NOMO-1 (cell line): ENCODE results near the gene PLPPR3.

ENCODE experiments used
- DNase-seq, 2 experiments: peaks; one replicate each; lab custom pipeline; 2025; ENCODE audit not compliant: unreplicated experiment in 2 of 2; lab: John Stamatoyannopoulos, UW

PLPPR3 gene

DNA sequence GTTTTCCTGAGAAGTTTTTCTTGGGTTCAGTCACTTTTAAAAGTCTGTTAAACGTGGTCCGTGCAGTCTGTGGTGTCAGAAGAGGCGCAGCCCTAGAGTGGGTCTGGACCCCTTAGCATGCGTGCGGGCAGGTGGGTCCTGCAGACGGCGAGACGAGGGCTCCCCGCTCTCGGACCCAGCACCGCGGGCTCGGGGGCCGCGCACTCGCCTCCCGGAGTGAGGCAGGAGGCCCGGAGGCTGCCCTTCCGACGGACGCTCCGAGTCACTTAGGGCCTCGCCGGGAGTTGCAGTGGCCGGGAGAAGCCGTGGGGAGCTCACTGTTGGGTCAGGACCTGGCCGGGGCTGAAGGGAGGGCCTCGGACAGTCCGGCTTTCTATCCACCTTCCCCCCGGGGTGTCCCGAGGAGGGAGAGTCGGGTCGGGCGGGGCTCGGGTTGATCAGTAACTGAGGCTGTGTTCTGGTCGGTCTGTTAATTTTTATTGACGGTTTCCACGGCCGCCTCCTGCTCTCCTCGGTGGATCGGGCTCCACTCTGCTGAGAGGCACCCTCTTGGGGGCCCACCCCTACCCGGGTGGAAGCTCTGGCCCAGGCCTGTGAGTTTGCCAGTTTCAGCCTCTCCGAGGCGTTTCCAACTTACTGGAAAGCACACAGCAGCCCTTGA is 23.2 kb downstream of the PLPPR3 start:
- no peak for DNase-seq

DNA sequence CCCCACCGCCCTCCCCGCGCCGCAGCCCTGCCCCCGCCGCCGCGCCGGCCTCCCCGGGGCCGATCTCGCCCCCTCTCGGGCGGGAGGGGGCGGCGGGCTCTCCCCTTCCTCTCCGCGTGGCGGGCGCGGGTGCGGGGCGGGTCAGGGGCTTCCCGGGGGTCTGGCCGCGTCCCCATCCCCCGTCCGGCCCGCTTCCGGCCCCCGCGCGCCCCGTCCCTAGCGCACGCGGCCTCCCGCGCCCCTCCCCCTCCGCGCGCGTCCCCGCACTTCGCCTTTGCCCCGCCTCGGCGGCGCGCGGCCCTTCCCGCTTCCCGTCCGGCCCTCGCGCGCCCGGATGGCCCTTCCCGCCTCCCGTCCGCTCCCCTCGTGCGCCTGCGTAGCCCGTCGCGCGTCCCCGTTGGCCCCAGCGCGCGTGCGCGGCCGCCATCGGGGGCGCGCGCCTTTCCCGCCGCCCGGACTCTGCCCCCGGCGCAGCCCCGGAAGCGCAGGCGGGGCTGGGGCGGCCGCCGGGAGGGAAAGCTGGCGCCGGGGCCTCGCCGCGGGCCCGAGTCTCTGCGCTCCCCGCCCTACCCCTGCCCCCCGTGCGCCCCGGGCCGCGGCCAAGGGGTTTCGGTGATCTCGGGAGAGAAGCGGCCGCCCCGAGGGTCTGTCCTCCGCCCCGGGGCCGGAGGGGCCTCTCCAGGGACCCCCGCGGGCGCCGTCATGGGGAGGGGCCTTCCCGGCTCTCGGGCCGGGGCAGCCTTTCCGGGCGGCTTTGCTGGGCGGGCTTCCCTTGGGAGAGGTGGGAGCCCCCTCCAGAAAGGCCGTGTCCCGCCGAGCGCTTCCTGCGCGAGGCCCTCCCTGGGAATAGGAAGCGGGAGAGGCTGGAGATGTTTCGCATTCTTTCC is 24.0 kb downstream of the PLPPR3 start:
- DNase-seq, result peak; percentile 74 to 90

DNA sequence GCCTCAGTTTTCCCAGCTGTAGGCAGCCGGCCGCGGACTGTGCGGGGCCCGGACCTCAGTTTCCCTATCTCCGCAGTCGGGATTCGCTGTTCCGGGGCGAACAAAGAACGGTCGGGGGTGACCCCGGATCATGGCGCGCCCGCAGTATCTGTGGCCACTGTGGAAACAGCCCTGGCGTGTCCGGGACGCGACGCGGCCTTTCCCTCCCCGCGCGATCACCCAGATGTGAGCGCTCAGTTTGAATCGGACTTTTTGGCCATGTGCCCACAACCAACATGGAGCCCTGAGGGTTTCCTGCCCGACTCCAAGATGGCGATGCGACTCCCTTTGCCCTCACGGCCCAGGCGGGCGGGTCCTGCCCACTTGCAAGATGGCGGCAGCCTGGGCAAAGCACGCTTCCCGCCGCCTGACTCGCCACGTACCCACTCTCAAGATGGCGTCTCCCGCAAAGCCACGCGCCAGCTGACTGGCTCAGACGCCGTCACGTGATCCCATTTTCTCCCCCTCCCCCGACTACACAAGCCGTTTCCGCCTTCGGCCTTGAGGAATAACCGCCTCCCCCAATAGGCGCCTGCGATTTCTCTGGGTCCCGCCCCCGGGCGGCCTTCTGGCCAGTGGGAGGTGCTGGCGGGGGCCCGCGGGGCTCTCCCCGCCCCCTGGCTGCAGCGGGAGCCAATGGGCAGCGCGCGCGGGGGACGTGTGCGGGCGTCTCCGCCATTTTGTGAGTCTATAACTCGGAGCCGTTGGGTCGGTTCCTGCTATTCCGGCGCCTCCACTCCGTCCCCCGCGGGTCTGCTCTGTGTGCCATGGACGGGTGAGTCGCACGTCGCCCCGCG is 24.8 kb downstream of the PLPPR3 start, which contains the start of gene PTBP1:
Gene PTBP1, plus strand, starts transcription at position 761 of the 836 bp plus-strand sequence. Its CDS starts 46 bp downstream, at position 807.
- peak; percentile 100 for DNase-seq

DNA sequence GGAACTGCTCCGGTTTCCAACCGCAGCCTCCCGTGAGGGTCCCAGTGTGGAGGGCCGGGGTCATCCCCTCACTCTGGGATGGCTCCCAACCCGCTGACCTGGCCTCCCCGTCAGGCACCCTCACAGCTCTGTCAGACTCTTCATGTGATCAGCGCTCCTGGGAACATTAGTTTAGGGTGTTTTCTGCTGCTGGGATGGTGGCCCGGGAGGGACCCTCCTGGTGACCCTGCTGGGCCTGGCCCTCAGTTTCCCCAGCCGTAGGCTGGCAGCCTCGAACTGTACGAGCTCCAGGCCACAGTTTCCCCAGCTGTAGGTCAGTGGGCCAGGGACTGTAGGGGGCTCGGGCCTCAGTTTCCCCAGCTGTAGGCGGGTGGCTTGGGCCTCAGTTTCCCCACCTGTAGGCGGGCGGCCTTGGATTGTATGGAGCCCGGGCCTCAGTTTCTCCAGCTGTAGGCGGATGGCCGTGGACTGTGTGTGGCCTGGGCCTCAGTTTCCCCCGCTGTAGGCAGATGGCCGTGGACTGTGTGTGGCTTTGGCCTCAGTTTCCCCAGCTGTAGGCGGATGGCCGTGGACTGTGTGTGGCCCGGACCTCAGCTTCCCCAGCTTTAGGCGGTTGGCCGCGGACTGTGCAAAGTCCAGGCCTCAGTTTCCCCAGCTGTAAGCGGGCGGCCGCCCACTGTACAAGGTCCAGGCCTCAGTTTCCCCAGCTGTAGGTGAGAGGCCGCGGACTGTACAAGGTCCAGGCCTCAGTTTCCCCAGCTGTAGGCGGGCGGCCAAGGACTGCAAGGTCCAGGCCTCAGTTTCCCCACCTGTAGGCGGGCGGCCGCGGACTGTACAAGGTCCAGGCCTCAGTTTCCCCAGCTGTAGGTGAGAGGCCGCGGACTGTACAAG is 25.8 kb downstream of the PLPPR3 start:
- DNase-seq, result no peak

DNA sequence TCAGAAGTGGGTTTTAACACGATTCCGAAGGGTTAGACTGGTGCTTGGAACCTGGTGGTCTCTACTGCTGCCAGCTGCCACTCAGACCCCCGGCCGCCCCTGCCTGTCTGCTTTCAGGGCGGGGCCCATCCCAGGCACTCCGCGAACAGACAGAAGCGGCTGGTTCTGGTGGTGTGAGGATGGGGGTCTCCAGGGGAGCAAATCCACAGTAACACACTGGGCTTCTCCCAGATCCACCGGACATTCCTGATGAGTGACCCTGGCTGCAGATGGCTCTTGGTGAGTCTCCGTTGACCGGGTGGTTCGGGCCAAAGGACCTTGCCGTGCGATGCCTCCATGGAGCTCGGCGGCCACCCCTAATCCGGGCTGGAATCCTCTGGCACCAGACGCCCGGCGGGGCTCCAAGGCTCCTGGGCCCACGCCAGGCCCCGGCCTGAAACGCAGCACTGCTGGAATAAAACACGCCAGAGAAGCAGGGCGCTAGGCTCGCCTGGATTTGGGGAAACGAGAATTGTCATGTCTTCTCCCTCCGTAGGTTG is 26.6 kb downstream of the PLPPR3 start:
- DNase-seq, result no peak

DNA sequence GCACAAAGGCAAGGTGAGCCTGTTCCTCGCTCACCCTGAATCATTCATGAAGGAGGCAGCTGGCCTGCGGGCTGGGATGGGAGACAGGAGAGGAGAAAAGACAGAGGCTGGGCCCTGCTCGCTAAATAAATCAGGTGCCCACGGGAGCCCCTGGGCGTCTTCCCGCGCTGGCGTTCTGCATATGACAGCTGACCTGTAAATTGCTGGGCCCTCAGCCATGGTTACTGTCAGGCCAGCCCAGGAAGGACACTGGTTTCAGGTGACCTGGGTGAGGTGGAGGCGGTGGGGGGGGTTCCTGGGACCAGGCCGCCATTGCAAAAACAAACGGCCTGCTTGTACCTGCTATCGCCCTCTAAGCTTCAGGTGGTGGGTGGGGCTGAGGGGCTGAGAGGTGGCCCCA is 27.9 kb downstream of the PLPPR3 start:
- DNase-seq, result no peak

DNA sequence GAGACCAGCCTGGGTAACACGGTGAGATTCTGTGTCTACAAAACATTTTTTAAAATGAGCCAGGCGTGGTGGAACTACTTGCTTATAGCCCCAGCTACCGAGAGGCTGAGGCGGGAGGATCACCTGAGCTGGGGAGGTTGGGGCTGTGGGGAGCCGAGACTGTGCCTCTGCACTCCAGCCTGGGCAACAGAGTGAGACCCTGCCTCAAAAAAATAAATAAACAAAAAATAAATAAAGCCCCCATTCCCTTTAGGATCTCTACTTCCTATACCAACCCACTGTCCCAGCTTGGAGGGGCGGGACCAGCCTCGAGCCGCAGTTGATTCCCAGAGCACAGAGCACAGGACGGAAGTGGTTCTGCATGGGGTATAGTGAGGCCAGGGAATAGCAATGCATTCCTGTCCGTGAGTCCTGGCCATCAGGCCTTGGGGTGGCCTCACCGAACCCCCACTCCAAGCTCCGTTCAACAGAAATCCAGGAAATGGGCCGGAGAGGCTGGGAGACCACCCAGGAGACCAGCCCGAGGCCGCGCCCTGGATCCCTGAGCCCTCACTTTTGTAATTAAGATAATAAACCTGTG is 29.4 kb downstream of the PLPPR3 start:
- no peak for DNase-seq

DNA sequence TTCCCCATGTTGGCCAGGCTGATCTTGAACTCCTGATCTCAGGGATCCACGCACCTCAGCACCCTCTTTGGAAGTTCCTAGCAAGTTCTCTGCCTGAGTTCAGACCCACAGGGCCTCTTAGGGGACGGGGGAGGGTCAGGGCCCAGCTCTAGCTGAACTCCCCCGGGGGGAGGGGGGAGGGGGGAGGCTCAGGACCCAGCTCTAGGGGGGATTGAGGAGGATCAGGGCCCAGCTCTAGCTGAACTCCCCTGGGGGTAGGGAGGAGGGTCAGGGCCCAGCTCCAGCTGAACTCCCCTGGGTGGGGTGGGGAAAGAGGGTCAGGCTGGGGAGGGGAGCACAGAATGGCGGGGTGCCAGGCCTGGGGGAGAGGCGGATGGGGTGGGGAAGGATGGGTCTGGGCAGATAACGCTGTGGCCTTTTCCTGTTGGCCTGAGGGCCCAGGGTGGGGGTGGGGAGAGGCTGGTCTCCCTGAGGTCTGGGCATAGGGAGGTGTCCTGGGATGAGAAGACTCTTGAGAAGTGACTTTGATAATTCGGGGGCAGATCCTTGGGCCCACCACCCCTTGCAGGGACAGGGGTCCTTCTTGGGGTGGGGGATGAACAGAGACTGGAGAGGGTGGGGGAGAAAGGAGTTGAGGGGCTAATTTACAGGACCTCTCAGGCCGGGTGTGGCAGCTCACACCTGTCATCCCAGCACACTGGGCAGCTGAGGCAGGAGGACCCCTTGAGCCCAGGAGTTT is 30.0 kb downstream of the PLPPR3 start:
- DNase-seq, result no peak

DNA sequence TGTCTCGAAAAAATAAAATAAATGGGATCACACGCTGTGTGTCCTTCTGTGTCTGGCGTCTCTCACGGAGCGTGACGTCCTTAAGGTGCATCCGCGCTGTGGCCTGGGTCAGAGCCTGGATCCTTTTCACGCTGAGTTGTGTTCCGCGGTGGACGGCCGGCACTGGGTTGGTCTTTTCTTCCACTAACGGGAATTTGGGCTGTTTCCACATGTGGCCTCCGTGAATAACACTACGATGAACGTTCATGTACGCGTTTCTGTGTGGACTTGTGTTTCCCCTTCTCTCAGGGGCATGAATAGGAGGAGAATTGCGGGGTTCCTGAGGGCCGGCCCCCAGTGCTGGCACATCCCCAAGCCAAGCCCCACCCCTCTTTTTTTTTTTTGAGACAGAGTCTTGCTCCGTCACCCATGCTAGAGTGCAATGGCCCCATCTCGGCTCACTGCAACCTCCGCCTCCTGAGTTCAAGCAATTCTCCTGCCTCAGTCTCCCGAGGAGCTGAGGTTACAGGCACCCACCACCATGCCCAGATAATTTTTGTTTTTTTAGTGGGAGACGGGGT is 30.7 kb downstream of the PLPPR3 start:
- no peak for DNase-seq

DNA sequence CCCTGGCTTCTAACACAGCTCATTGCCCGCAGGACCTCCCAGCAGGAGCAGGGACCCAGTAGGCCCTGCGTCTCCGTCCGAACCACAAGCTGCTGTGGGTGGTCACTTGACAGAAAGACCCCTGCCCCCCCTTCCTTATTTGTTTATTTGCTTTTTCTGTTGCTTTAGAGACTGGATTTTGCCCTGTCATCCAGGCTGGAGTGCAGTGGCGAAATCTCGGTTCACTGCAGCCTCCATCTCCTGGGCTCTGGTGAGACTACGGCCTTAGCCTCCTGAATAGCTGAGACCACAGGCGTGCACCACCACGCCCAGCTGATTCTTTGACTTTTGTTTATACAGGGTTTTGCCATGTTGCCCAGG is 32.1 kb downstream of the PLPPR3 start:
- no peak for DNase-seq

DNA sequence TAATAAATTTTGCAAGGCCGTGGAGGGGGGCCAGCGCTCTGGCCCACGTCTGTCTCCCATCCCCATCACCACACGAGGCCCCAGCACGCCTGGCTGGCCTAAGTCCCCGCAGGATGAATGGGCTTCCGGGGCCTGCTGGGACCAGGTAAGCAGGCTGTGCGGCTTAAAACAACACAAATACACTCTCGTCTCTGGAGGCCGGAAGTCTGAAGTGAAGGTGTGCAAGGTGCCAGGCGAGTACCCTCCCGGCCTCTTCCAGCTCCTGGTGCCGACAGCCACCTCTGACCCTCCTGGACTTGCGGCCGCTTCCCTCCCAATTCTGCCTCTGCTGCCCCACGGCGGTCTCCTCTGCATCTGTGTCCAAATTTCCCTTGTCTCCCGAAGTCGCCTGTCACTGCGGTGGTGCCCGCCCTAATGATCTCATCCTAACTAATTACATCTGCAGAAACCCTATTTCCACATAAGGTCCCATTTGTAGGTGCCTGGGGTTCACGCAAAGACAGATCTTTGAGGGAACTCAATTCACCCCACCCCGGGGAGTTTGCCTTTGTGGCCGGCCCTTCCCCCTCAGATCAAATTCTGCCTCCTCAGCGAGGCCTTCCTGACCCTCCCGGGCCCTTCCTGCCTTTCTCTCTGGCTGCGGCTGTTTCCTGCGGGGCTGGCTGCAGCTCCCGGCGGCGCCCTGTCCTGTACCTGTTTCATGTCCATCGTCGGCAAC is 32.6 kb downstream of the PLPPR3 start:
- DNase-seq, result no peak

DNA sequence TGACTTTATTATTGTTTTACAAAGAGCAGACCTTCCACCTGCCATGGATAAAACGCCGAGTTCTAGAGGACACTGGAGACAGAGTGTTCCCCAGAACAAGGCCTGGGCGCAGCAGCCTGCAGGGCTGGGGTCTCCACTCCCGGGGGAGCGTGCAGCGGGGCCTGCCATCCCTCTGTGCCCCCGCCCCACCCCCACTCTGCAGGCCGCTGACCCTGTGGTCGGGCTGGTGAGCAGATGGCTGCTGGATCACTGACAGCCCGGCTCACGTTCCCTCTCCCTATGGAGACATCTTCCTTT is 33.1 kb downstream of the PLPPR3 start:
- DNase-seq, result no peak

DNA sequence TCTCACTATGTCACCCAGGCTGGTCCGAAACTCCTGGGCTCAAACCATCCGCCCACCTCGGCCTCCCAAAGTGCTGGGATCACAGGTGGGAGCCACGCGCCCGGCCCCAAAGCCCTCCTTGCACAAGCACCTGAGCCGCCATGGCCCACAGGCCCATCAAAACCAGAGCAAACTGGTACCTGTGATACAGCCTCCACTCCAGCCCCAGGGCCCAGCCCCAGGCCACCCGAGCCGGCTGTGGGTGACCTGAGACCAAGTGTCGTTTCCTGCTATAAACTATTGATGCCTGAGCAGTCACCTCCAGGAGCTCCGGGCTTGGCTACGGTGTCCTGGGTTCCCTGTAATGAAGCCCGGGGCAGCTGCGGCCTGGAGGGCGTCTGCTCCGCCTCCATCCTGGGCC is 34.2 kb downstream of the PLPPR3 start:
- DNase-seq, result no peak

DNA sequence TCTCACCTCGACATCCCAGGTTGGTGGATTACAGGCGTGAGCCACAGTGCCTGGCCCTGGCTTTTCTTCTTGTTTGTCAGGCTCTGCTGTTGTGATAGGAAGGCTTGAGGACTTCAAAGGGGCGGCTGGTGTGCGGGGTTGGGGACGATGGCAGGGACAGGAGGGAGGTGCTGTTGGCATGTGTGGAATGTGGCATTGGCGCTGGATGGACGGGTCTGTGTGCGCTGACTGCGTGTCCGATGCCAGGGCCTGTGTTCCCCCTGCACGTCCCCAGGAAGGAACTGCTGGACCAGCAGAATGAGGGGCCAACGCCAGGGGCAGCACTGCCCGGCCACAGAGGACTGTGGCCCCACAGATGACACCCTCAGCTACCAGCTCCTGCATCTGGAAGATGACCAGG is 37.2 kb downstream of the PLPPR3 start:
- DNase-seq, result no peak

DNA sequence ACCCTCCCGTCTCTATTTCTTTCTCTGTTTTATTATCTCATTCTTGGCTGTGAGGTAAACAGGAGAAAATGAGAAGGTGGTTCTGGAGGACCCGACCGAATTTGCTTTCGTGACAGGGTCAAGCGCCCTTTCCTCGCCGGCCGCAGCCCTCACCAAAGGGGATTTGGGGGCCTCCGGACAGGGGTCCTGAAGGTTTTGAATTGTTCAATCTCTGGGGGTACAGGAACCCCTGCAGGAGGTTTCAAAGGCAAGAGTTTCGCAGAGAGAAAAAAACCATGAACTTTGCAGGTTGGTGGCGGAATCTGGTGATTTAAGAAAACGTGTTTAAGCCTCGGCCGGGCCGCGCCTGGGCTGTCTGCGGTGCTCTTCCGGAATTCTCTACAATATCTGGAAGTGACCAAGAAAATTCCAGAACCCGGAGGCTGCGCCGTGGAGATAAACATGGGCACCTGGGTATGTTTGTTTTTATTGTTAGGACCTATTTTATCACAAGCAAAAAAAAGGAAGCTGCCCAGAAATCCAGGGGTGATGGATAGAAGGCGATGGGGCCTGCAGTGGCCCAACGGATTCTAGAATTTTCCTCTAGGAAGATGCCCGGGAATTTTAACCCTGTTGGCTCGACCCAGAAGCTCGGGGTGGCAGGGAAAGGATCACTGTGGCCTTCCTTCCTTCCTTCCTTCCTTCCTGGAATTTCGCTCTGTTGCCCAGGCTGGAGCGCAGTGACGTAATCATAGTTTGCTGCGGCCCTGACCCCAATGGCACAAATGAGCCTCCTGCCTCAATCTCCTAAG is 38.7 kb downstream of the PLPPR3 start:
- no peak for DNase-seq

DNA sequence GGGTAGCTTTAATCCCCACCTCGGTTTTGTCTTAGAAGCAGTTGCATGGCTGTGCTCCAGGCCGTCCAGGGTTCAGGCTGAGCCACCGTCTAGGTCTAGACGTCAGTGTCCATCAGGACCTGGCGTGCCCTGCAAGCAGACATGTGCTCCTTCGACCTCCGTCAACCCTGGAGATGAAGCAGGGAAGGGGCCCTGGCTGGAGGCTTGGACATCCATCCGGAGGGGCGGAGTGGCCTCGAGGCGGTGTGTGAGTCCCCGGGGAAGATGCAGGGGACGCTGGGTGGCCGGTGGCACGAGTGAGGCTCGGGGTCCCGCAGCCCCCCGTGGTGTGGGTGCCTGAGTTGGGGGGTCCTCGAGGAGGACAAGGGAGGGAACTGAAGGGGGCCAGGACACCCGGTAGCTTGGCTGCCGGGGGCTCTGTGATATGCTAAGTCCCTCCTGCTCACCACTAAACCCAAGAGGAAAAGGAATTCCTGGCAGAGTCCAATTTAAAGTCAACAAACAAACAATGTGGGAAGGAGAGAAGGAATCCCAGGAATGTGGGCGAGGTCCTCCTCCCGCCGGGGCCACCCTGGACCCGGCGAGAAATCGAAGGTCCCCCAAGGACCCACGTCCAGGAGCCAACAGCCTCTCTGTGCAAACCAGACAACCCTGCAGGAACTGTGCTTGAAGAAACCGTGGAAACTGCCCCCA is 39.4 kb downstream of the PLPPR3 start:
- no peak for DNase-seq

DNA sequence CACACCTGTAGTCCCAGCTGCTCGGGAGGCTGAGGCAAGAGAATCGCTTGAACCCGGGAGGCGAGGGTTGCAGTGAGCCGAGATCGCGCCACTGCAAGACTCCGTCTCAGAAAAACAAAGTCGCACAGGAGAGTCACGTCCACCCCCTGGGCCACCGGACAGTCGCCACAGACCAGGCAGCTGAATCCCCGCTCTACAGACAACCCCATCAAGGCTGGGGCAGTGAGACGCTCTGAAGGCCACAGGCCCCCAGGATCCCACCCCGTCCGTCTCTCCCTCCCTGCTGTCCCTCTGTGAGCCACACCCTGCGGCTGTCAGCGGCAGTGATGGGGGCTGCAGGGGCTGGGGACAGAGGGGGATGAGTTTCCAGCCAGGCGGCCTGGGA is 40.0 kb downstream of the PLPPR3 start:
- no peak for DNase-seq
